Breast epithelium (tissue), 4 donors: Measurements from ENCODE around the gene LMOD1. TPM values are rescaled to one million over a fixed set of nuclear protein-coding genes. Genes with fewer than 3 reads are reported as not detected.
"Not testable (repeated sequence)": the region's sequence is repeated elsewhere in the genome, so short reads cannot be mapped to it uniquely, and the experiment has no call there.

Source experiments
- DNase-seq, 2 donors: peaks; one replicate each; pipeline ENCODE4 v3.0.0-alpha.2; 2019; ENCODE audit warnings: low spot score in 2 of 2
- H3K27ac ChIP-seq, 2 donors: fragments of 200-600 bp; sonication (generic) in 1 of 2; one replicate each; pipeline ENCODE4 v1.5.1; 2016 to 2019; ENCODE audit warnings: mild to moderate bottlenecking in 1 of 2
- H3K27me3 ChIP-seq, 2 donors: fragments of 200-600 bp; sonication (generic) in 1 of 2; one replicate each; pipeline versions ENCODE4 v1.5.1 to v1.6.0; 2017 to 2019; ENCODE audit warnings: control low read depth in 1 of 2, mild to moderate bottlenecking in 1 of 2
- H3K36me3 ChIP-seq: fragments of 200-600 bp; one replicate; pipeline ENCODE4 v1.5.1; 2019
- H3K4me1 ChIP-seq, 2 donors: fragments of 200-600 bp; sonication (generic); one replicate each; pipeline ENCODE4 v1.5.1; 2016 to 2019; ENCODE audit warnings: control low read depth in 1 of 2
- H3K4me3 ChIP-seq, 3 donors: fragments of 200-600 bp; sonication (generic); 1 replicate in 2 of 3; 2 replicates in 1 of 3; pipeline ENCODE4 v1.5.1; 2016 to 2019; ENCODE audit warnings: mild to moderate bottlenecking in 3 of 3, moderate library complexity in 2 of 3
- H3K9me3 ChIP-seq, 2 donors: fragments of 200-600 bp; sonication (generic) in 1 of 2; one replicate each; pipeline ENCODE4 v1.5.1; 2016 to 2019; ENCODE audit warnings: control low read depth in 1 of 2
- CTCF ChIP-seq, 3 donors: fragments of 450-650 bp; IDR thresholded peaks; one replicate each; pipeline ENCODE4 v1.5.1; 2016 to 2017; ENCODE audit warnings: antibody characterized with exemption in 3 of 3, mild to moderate bottlenecking in 3 of 3, moderate library complexity in 3 of 3
- POLR2A ChIP-seq: fragments of 450-650 bp; IDR thresholded peaks from one replicate; pipeline ENCODE4 v1.6.1; 2016; ENCODE audit warnings: antibody characterized with exemption, mild to moderate bottlenecking, moderate library complexity
- POLR2AphosphoS5 ChIP-seq, 3 donors: sonication (generic); formaldehyde crosslinking; IDR thresholded peaks; one replicate each; pipeline ENCODE4 v1.6.1; 2017; ENCODE audit warnings: antibody characterized with exemption in 3 of 3
- intact Hi-C: fragments of 100-400 bp; cut with DNase I; formaldehyde crosslinking; loops from one replicate; pipeline ENCODE4 v1.15.1; 2023; ENCODE audit warnings: low total_unique reads
- total RNA-seq, 3 donors: library from RNA; depleted of rRNA; stranded (reverse); fragments of >200 nt; gene quantifications; one replicate each; pipeline ENCODE4 v1.1.0, GENCODE V29; 2016

The LMOD1 gene
- total RNA-seq, 3 donors from 2014 or later = 60.0 to 92.2 (median 87.2) TPM

- no peak for DNase-seq
- Histone ChIP-seq H3K9me3 (no peaks in the 10 kb centered on the region), H3K4me1 (no peaks in the 10 kb centered on the region), H3K27ac (peak overlapping the region; percentile 75 to 90), H3K4me3 (peak overlapping the region; percentile 55 to 67 (median 67)), H3K36me3 (no peaks in the 10 kb centered on the region), H3K27me3 (no peaks in the 10 kb centered on the region)
- intact Hi-C loops = no loop called here
- TF ChIP-seq POLR2AphosphoS5 (IDR thresholded peaks at IDR 0.05) = no peak
- TF ChIP-seq POLR2A = no peak
- TF ChIP-seq CTCF (IDR thresholded peaks at IDR 0.05) = no peak
Observed at GRCh38 chr1:201944002-201944401, 2.3 kb downstream of the LMOD1 start.

DNA sequence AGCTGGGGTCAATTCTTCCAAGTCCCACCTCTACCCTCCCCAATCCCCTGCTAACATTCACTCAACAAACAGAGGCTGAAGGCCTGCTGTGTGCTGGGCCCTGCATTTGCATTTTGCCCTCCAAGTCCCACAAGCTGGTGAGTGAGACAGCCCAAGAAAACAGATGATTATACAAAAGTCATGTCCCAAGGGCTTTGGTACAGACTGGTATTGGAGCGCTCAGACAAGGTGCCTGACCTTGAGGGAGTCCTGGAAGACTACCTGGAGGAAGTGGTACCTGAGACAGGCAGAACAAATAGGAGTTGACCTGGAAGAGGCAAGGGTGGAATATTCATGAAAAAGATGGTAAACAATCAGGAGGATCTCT is 4.2 kb downstream of the LMOD1 start:
- intact Hi-C loops = no loop called here
- H3K27ac ChIP-seq = peak overlapping the region; percentile 60 to 90

GRCh38 chr1:201941420-201942128 is 4.8 kb downstream of the LMOD1 start:
- TF ChIP-seq CTCF (IDR thresholded peaks at IDR 0.05) = no peak
- TF ChIP-seq POLR2AphosphoS5 (IDR thresholded peaks at IDR 0.05) = no peak
- TF ChIP-seq POLR2A = no peak
- intact Hi-C loops = no loop called here
- H3K27ac ChIP-seq = peak overlapping the region; percentile 60 to 90
- H3K9me3 ChIP-seq = no peaks in the 10 kb centered on the region
- no peaks in the 10 kb centered on the region for H3K27me3 ChIP-seq
- peak overlapping the region; percentile 25 to 67 (median 67) for H3K4me3 ChIP-seq
- H3K4me1 ChIP-seq = peaks cover 0 to 5% of the 10 kb centered on the region in 2 donors
- DNase-seq = no peak
- H3K36me3 ChIP-seq = no peaks in the 10 kb centered on the region

More for the DNA sequence above, 4.2 kb downstream of the LMOD1 start:
- Histone ChIP-seq H3K4me3 (peak overlapping the region; percentile 25 to 67 (median 67)), H3K36me3 (no peaks in the 10 kb centered on the region), H3K27me3 (no peaks in the 10 kb centered on the region), H3K4me1 (peaks cover 0 to 5% of the 10 kb centered on the region in 2 donors), H3K9me3 (no peaks in the 10 kb centered on the region)
- TF ChIP-seq POLR2AphosphoS5 (IDR thresholded peaks at IDR 0.05) (no peak), POLR2A (no peak), CTCF (IDR thresholded peaks at IDR 0.05) (no peak)
- no peak for DNase-seq

DNA sequence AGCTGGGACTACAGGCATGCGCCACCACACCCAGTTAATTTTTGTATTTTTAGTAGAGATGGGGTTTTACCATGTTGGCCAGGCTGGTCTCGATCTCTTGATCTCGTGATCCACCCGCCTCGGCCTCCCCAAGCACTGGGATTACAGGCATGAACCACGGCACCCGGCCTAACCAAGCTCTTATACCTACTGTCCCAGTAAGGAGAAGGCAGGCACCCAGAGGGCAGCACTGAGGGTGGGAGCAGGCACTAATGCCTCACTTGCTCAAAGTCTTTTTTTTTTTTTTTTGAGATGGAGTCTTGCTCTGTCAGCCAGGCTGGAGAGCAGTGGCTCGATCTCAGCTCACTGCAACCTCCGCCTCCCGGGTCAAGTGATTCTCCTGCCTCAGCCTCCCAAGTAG is 6.0 kb downstream of the LMOD1 start:
- H3K27ac ChIP-seq, H3K4me1 ChIP-seq, H3K9me3 ChIP-seq, H3K27me3 ChIP-seq, H3K36me3 ChIP-seq, intact Hi-C loops, DNase-seq: not testable (repeated sequence)
- H3K4me3 ChIP-seq = peak overlapping the region in 1 of 3 donors; percentile 3

- no peaks in the 10 kb centered on the region for H3K36me3 ChIP-seq
- H3K27me3 ChIP-seq = no peaks in the 10 kb centered on the region
- no peak for TF ChIP-seq POLR2AphosphoS5 (IDR thresholded peaks at IDR 0.05)
- TF ChIP-seq CTCF (IDR thresholded peaks at IDR 0.05) = no peak
- TF ChIP-seq POLR2A = no peak
- DNase-seq = no peak
- intact Hi-C loops = no loop called here
- H3K27ac ChIP-seq = peak overlapping the region; percentile 60 to 69
- H3K4me1 ChIP-seq = peaks cover 0 to 5% of the 10 kb centered on the region in 2 donors
- peak overlapping the region in 1 of 3 donors; percentile 20 for H3K4me3 ChIP-seq
- H3K9me3 ChIP-seq = no peaks in the 10 kb centered on the region
Observed at GRCh38 chr1:201939574-201939973, 6.8 kb downstream of the LMOD1 start.
